GM21526 (cell line): ENCODE data around the gene ZNF521.
A peak's percentile ranks its signal among the peaks of the same experiment; 100 is the strongest.

ENCODE experiments used
- ATAC-seq: cut with Tn5 transposase; IDR thresholded peaks from one replicate; pipeline ENCODE4 v1.9.1; 2021; ENCODE audit warnings: moderate library complexity; ENCODE audit not compliant: unreplicated experiment, low FRiP score

ZNF521 gene

DNA sequence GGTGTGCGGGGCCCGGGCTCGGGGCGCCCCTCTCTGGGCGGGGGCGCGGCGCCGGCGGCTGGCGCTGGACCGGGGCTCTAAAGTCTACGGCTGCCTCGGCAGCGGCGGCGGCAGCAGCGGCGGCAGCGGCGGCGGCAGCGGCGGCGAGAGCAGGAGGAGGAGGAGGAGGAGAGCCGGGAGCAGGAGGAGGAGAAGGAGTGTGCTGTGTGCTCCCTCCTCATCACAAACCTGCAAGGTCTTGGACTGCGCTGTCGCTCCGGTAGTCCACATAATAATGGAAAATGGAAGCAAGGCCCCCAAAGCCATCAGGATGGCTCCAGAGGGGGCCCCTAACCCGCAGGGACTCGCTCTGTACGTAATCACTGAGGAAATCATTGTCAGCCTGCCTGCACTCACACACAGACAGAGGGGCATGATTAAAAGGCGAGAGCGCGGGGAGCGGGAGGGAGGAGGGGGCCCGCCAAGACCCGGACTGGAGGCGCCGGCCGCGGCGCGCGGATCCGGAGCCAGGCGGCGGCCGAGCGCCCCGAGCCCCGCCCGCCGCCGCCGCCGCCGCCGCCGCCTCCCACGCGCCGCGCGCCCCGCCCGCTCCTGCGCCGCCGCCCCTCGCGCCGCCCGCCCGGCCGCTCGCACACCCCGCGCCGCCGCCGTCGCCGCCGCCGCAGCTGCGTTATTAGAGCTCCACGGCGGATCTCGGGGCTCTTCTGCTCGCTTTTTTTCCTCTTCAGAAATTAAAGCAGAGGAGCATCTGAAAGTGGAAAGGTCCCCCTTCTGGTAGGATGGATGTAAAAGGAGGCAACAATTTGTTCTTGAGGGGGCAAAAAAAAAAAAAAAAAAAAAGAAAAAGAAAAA is at the start of gene ZNF521:
TSS of gene ZNF521 (minus strand) at position 390 of the 852 bp plus-strand sequence. CDS start 1,220 bp downstream, outside the sequence.
- ATAC-seq: no peak

DNA sequence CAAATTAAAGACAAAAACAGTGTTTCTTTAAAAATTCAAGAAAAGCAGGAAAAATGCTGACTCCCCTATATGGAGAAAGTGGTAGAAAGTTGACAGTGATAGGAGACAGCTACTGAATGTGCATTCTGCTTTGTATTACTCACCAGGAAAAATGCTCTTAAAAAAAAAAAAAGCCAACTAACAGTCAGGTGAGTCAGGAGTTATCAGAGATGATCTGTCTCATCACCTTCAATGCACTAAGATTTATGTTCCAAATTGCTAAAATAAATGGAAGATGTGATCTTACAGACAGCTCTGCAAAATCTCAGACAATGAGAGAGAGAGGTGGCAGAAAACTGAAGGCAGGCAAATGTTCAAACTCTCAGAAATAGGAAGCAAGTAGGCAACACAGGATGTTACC is 47.6 kb upstream of the ZNF521 start:
- ATAC-seq: no peak

DNA sequence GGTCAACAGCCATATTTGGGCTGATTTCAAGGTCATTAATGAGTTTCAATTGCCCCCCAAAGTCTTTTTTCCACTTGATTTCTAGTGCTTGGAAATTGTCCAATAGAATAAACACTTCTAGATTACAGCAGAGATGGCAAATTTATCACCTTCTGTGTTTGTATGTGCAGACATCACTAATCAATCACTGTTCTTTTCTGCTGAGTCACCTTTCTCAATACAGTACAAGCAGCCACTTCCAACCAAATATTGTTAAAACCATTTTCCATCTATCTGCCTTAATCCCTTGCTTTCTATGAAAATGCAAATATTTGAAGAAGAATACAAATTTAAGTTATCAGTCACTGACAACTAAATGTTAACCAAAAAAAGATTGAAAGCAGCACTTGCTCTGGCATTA is 40.2 kb upstream of the ZNF521 start:
- ATAC-seq: no peak

DNA sequence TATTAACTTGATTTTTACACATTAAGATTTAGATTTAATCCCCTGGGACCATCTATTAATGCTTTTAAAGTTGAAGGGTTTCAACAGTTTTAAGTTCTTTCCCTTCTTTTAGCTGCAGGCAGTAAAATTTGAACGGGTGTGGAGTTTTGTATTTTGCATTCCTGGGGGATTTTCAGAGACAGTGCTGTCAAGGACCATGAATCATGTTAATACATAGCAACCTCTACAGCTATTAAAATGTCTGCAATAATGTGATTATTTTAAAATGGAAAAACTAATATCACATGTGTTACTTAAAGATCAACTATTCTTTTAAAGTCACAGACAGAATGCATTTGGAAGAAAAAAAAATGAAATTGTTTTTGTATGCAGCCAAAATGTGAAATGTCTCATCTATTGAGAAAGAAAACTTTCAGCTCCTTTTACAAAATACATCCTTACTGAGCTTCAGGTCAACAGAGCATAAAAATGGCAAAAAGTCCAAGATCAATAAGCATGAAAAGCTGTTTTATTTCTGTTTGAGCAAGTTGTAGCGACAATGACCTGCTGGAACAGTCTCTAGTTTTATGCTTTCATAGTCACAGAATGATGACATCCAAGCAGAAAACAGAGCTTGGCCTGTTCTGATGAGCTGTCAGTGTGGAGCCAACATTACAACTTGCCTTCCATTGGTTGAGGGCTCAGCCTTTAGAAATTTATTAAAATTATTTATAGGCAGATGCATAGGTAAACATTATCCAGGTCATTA is 21.6 kb upstream of the ZNF521 start:
- no peak for ATAC-seq

DNA sequence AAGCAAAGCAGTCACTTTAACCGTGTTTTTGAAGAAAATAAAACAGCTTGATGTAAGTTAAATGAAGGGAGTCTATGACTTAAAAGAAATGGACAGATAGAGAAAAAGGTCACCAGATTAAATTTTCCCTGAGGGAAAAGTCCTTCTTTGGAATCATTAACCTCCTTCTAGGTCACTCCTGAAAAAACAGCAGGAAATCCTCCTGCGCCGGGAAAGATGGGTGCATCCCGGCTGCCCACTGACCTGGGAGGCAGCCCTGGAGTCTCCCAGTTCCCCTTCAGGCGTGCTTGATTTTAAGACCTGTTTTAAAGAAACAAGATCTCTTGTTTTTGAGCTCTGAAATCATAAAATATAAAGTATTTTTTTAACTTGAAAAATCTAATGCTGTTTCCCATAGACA is 18.4 kb upstream of the ZNF521 start:
- ATAC-seq: no peak

DNA sequence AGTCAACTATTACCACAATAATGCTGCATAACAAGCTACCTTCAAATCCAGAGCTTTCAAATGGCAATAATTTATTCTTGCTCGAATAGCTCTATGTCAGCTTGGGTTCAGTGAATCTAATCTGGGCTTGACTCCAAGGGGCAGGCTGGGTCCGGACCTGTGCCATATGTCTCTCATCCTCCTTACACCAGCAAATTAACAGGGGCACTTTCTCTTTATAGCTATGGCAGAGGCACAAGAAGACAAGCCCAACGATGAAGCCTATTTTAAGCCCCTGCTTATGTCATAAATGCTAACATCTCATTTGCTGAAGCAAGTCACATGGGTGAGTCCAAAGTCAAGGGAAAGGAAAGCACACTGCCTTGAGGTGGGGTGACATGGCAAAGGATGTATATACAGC is 13.3 kb upstream of the ZNF521 start:
- ATAC-seq: no peak

DNA sequence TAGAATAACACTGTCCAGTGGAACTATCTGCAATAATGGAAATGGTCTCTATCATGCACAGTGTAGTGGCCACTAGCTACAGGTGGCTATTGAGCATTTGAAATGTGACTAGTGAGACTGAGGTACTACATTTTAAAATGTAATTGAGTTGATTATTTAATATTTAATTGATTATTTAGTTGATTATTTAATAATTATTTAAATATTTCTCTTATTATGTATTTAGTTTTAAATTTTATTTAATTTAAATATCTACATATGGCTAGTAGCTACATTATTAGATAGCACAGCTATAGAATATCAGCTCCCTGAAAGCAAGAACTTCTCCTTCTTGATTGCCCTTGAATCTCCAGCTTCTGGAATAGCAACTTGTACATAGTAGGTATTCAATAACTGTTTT is 12.8 kb upstream of the ZNF521 start:
- no peak for ATAC-seq

DNA sequence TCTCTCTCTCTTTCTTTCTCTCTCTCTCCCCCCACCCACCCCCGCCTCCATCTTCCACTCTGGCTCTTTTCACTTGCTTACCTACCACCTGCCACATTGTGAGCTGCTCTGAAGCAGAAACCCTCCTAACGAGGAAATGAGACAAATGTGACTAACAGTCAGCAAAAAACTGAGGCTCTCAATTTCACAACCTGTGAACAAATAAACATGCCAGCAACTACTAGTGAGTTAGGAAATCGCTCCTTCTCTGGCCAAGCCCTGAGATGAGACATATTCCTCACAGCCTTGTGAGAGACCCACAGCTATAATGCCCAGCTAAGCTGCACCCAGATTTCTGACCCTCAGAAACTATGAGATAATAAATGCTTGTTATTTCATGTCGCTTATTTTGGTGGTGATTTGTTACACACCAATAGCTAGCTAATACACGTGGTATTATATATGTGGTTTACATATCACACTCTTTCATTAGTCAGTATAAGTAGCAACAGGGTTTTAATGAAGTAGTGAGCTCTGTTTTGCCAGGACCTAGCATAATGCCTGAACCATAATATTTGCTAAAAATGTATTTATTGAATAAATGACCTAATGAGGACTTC is 8.4 kb upstream of the ZNF521 start:
- no peak for ATAC-seq

DNA sequence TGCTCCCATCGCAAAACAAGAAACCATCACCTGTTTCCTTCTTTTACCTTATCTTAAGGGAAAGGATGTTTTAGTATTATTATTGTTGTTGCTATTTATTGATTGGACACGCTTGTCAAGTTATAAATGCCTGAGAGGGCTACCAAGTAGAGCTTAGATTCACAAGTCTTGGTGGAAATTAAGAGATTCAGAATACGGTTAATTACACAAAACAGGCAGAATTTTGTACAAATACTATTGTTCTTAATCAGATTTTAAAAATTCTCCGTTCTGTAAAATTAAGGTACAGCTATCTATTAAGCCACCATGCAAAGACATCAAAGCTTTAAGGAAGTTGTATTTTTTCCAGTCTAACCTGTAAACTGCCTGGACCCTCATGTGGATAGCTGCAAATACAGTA is 1.1 kb upstream of the ZNF521 start:
- ATAC-seq: no peak

DNA sequence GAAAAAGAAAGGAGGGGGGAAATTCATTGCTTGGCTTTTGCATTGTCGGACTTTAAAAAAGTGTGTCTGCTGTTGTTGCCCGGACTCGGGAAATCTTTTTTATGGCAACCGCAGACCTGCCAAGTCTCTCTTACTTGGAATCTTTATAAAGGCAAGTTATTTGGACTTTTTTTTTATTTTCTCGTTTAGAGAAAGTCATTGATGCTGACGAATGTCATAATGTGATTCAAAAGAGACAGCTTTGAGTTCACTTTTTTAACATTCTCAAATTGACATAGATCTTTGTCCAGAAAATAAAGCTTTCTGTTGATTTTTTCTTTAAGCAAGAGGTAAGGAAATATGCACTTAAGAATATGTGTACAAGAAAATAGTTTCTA is 651 bp upstream of the ZNF521 start:
- ATAC-seq: no peak

DNA sequence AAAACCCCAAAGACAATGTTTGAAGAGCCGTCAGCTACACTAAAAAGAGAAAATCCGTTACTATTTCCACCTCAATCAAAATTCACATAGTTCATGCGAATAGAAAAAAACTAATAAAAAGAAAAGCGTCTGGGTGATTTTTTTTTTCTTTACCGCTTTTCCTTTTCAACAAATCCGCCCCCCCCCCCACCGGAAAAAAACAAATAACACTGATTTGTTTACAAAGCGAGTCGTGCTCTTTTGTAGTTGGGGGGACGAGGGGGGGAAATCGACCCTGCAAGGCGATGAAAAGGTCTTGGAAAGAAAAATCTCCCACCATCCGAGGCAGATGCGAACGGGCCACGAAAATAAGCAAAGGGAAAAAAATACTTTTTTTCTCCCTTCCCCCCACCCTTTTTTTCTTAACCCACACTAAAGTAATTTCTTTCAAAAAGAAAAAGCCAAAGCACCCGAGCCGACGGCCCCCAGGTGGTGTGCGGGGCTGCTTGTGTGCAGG is 638 bp downstream of the ZNF521 start:
- no peak for ATAC-seq

DNA sequence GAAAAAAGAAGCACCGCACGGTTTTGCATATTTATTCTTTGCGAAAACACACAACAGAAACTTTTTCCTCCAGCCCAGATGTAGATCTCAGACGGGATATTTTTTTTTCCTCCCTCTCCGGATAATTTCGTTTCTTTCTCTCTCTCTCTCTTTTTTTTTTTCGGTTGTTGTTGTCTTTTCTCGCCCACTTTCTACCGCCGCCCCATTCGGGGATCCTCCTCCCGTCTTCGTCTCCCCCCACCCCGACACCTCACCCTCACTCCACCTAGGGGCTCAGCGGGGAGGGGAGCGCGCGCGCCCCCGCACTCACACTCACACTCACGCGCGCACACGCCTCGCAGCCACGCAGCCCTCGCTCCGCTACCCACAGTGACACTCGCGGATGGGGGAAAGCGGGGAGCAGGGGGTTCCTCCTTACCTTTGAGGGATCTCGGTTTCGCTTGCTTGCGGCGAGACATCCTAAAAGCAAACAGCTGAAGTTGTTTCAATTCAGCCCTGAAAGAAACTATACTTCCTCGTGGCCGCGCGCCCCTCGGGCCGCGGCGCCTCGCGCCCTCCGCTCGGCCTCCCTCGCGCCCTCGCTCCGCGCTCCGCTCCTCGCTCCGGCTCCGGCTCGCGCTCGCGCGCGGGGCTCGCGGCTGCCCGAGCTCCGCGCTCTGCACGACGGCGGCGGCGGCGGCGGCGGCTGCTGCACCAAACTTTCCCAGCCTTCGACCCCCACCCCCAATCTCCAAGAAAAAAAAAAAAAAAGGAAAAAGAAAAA is 1.3 kb downstream of the ZNF521 start:
- peak; percentile 48 for ATAC-seq

DNA sequence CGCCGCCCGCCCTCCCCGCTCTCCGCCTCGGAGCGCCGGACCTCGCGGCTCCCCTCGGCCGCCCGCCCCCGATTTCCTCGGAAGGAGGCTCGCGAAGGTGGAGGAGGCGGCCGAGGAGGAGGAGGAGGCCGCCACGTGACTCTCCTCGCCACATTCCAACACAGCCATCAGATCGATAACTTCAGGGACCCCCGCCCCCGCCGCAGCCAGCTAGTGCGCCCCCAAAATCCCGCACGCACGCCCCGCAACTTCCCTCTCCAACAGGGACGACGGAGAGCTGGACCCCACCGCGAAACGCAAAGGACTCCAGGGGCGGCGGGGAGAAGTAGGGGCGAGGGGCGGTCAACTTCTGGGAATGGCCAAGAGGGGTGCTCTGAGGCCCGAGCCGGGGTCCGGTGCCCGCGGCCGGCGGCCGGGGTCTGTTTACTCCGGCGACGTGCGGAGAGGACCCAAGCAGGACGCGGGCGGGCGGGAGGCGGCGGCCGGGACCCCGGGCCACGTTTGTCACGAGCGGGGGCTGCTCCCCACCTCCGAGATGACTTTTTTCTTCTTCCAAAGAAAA is 2.0 kb downstream of the ZNF521 start:
- ATAC-seq: no peak

DNA sequence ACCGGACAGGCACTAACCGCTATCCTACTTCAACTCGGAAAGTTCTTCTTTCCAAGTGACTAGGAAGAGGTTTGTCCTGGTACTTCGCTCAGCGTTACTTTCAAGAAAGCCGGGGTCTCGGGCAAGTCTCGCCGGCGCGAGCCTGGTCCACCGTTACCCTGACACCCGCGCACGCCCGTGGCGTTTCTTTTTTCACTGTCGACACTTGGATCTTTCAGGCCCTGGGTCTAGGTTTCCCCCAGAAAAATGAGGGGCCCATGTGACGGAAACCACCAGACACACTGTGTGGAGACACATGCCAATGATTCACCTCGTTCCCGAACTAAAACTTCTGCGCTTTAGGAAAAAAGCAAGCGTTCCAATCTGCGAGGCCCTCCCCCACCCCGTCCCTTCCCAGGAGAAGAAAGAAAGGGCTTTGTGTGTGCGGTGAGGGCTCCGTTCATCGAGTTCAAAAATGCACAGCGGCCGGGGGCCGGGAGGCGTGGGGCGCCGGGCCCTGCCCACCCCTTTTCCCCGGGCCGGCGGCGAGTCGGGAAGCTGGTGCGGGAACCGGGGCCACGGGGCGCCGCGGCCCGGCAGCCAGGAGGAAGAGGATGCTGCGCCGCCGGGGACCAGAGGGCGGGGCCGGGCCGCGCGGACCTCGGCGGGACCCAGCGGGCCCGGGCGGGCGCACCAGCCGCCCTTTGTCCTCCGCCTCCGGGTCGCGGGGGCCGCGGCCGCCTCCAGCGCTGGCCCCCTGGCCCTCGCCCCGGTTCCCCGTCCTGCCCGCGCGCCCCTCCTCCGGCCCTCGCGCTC is 2.6 kb downstream of the ZNF521 start:
- ATAC-seq: no peak

DNA sequence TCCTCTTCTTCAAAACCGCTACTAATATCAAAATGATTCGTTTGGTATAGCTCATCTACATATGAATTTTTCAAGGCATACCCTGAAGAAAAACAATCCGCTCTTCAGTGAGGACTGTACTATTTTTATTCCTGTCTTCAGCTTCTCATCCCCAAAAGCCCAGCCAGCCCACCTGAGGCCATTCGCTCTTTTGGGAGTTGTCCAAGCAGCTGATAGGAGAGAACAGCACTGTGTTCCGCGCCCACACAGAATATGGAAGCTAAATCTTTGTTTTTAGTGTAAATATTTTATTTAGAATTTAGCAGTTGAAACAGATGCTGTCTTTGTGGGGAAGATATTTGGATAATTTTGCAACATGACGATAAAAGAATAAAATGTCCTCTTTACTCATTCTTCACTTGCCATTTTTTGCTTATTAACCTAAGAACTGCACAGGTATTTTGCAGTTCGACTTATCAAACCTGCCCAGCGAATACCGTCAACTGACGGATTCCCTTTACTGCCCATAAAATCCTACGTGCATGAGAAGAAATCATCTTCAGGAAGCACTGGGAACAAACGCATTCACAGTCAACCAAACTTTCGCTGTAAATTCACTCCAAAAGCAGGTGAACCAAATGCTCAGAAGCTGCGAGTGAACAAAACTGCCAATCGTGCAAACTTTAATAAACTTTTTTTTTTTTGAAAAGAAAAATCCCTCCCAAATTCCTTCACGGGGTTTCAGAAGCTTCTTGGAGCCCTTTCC is 3.4 kb downstream of the ZNF521 start:
- no peak for ATAC-seq

DNA sequence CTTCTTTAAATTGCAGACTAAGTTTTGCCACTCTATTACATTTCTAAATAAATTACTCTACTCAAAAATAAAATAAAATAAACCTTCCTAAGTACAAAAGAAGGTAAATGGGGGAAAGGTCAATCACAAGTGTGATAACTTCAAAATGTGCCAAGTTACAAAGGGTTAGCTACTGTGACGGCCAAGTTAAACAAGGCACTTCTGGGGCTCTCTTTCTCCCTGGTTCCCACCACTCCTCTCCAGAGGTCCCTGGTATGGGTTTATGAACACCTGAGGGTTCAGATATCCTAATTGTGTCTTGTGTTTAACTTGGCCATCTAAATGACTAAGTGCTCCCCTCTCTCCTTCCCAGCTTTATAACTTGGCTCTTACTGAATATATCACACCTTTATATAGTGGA is 5.4 kb downstream of the ZNF521 start:
- ATAC-seq: no peak

DNA sequence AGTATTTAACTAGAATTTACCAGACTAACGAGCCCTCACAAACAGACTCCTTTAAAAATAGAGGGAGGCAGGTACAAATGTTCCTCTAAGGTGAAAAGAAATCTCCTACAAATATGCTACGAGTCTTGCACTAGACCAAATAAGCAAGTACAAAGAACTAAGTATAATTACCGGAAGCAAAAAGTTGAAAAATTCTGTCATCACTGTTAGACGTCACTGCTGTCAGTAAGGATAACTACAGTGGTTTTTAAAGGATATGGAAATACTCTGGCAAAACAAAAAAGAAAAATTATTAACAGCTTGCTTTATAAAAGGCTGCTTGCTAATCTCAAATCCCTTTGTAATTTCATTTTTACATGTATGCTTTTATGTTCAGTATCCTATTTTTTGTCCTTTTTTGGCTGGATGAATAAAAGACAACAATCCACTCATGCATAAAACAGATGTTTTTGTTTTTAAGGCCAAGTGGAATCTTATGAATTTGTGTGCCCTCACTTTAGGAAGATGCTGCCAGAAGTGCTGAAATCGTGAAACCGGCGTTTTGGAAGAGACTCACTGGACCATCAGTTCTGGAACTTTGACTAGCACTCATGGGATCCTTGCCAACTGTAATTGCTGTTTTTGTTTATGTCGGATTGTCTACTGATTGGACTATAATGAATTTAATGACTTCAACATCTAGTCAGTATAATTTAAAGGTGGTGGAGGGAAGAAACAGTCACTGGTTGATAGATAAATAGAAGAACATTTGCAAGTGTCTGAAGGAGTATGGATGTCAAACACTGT is 6.7 kb downstream of the ZNF521 start:
- ATAC-seq: no peak

DNA sequence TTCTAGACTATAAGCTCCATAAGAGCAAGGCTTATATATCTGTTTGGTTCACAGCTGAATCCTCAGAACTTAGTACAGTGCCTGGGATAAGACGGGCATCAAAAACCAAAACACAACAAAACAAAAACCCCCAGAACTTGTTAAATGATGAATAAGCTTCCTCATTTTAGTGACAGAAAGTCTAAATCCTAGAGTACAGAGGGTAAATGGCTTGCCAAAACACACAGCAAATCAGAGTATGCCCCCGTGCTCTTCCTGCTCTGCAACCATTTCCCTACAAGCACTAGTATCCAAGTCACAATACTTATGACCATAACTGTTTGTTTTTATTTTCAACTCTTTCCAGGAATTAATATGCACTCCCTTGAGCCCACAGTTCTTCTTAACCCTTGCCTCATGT is 10.1 kb downstream of the ZNF521 start:
- no peak for ATAC-seq
